ENCODE data around the gene DIDO1.

The DIDO1 gene

DNA sequence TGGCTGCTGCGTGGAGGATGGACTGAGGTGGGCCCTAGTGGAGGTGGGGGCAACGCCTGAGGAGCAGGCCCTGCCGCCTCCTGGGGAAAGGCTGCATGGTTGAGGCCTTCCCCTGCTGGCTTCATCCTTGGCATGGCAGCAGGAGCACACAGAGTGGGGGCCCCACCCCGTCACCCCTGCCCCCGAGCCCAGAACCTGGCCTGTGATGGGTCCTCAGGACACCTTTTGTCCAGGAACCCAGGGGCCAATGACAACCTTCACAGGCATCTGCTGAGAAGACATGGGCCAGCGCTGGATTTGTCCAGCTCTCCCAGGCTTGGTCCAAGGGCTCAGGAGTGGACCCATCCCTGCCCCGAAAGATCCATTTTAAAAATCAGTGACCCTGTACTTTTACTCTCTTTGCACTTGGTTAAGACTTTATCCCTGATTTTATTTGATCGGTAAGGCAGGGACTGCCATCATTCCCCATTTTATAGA is 25.6 kb upstream of the DIDO1 start:
- H3K4me1 ChIP-seq, result peaks cover 8% of the 10 kb centered on the region
- no peak overlapping the region for H3K4me2 ChIP-seq (ENCODE audit: low read length)
- H3K9ac ChIP-seq, result no peak overlapping the region
- no peak overlapping the region for H3K27ac ChIP-seq
- H3K27me3 ChIP-seq (ENCODE audit: control insufficient read depth, insufficient read depth, low read length), result no peaks in the 10 kb centered on the region
- peak overlapping the region; percentile 70 for H2AFZ ChIP-seq
- no peaks in the 10 kb centered on the region for H3K36me3 ChIP-seq (ENCODE audit: control insufficient read depth, insufficient read depth, low read length)
- TF ChIP-seq, protein P1, sequence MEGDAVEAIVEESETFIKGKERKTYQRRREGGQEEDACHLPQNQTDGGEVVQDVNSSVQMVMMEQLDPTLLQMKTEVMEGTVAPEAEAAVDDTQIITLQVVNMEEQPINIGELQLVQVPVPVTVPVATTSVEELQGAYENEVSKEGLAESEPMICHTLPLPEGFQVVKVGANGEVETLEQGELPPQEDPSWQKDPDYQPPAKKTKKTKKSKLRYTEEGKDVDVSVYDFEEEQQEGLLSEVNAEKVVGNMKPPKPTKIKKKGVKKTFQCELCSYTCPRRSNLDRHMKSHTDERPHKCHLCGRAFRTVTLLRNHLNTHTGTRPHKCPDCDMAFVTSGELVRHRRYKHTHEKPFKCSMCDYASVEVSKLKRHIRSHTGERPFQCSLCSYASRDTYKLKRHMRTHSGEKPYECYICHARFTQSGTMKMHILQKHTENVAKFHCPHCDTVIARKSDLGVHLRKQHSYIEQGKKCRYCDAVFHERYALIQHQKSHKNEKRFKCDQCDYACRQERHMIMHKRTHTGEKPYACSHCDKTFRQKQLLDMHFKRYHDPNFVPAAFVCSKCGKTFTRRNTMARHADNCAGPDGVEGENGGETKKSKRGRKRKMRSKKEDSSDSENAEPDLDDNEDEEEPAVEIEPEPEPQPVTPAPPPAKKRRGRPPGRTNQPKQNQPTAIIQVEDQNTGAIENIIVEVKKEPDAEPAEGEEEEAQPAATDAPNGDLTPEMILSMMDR (IDR thresholded peaks at IDR 0.05), result no peak
- H3K4me3 ChIP-seq (ENCODE audit: low read depth, low read length), result no peak overlapping the region
- peaks cover 14% of the 10 kb centered on the region for H3K79me2 ChIP-seq
- no peaks in the 10 kb centered on the region for H3K9me3 ChIP-seq (ENCODE audit: control insufficient read depth, low read length)

GRCh38 chr20:62951143-62951895 is 25.0 kb upstream of the DIDO1 start:
- Histone ChIP-seq H3K9ac (no peak overlapping the region), H3K4me3 (ENCODE audit: low read depth, low read length) (no peak overlapping the region), H3K36me3 (ENCODE audit: control insufficient read depth, insufficient read depth, low read length) (no peaks in the 10 kb centered on the region), H3K9me3 (ENCODE audit: control insufficient read depth, low read length) (no peaks in the 10 kb centered on the region), H3K79me2 (peaks cover 14% of the 10 kb centered on the region), H3K27ac (no peak overlapping the region), H3K4me2 (ENCODE audit: low read length) (no peak overlapping the region), H2AFZ (no peak overlapping the region), H3K4me1 (peaks cover 8% of the 10 kb centered on the region), H3K27me3 (ENCODE audit: control insufficient read depth, insufficient read depth, low read length) (no peaks in the 10 kb centered on the region)
- TF ChIP-seq, protein P1 (IDR thresholded peaks at IDR 0.05), result no peak

DNA sequence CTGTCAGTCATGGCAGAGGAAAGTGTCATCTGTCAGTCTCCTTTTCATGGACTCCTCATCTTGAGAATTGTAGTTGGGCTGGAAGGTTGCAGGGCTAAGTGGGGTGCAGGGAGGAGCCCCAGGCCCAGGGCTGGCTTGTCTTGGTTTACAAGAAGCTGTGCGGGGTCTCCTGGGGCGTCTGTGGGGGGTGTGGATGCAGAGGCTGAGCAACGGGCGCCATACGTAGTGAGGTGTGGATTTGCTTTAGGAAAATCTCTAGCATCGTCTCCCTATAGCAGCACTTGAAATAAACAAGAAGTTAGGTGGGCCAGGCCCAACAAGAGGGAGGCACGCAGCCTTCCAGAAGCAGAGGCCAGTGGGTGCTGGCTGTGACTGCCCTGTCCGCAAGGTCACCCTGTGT is 24.4 kb upstream of the DIDO1 start:
- no peak overlapping the region for H3K4me2 ChIP-seq (ENCODE audit: low read length)
- H2AFZ ChIP-seq, result no peak overlapping the region
- TF ChIP-seq, protein P1 (IDR thresholded peaks at IDR 0.05), result no peak
- H3K9me3 ChIP-seq (ENCODE audit: control insufficient read depth, low read length), result no peaks in the 10 kb centered on the region
- no peak overlapping the region for H3K9ac ChIP-seq
- H3K4me3 ChIP-seq (ENCODE audit: low read depth, low read length), result no peak overlapping the region
- peaks cover 4% of the 10 kb centered on the region for H3K4me1 ChIP-seq
- H3K36me3 ChIP-seq (ENCODE audit: control insufficient read depth, insufficient read depth, low read length), result no peaks in the 10 kb centered on the region
- peaks cover 14% of the 10 kb centered on the region for H3K79me2 ChIP-seq
- no peaks in the 10 kb centered on the region for H3K27me3 ChIP-seq (ENCODE audit: control insufficient read depth, insufficient read depth, low read length)
- H3K27ac ChIP-seq, result no peak overlapping the region

- Histone ChIP-seq H3K36me3 (ENCODE audit: control insufficient read depth, insufficient read depth, low read length) (no peaks in the 10 kb centered on the region), H3K9me3 (ENCODE audit: control insufficient read depth, low read length) (no peaks in the 10 kb centered on the region), H3K9ac (no peak overlapping the region), H3K79me2 (peaks cover 14% of the 10 kb centered on the region), H3K4me1 (no peaks in the 10 kb centered on the region), H3K27me3 (ENCODE audit: control insufficient read depth, insufficient read depth, low read length) (no peaks in the 10 kb centered on the region), H2AFZ (no peak overlapping the region), H3K4me2 (ENCODE audit: low read length) (no peak overlapping the region), H3K4me3 (ENCODE audit: low read depth, low read length) (no peak overlapping the region), H3K27ac (no peak overlapping the region)
- TF ChIP-seq, protein P1 (IDR thresholded peaks at IDR 0.05), result no peak
Observed at GRCh38 chr20:62949962-62950361, 23.7 kb upstream of the DIDO1 start.

All from parathyroid adenoma (tissue), 2 donors.